Stimulated activated CD4-positive, alpha-beta T cell treated with anti-CD3 and anti-CD28 coated beads, Interleukin-2, amount 100 ng/mL, for 48 hours (primary cell): Measurements from ENCODE around the gene BRD3.

ENCODE experiments used
- DNase-seq, 2 donors: peaks; one replicate each; pipeline ENCODE4 v3.0.0-alpha.2; 2020

BRD3 gene

GRCh38 chr9:134053941-134054761, 13.7 kb downstream of the BRD3 start:
- no peak for DNase-seq

- no peak for DNase-seq
Observed at GRCh38 chr9:134053401-134053871, 14.4 kb downstream of the BRD3 start.

- DNase-seq, result no peak
Observed at GRCh38 chr9:134052941-134053340, 14.9 kb downstream of the BRD3 start.

GRCh38 chr9:134052491-134052890, 15.3 kb downstream of the BRD3 start:
- no peak for DNase-seq

DNA sequence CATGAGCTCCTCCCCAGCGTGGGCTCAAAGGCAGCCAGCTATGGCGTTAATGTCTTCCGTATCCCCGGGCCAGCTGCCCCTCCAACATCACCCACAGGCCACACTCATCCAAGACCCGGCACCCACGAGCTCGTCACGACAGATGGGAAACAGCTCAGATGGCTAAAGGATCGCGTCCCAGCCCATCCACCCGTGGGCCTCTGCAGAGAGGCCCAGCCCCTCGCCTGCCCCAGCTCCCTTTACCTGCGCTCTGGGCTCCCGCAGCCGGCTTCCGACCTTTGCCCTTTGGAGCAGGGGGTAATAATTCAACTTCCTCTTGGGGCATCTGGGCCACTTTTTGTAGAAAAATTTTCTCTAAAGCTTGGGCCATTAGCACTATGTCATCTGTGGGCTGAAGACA, 16.5 kb downstream of the BRD3 start:
- no peak for DNase-seq

GRCh38 chr9:134050726-134051125, 17.1 kb downstream of the BRD3 start:
- DNase-seq, result no peak

DNA sequence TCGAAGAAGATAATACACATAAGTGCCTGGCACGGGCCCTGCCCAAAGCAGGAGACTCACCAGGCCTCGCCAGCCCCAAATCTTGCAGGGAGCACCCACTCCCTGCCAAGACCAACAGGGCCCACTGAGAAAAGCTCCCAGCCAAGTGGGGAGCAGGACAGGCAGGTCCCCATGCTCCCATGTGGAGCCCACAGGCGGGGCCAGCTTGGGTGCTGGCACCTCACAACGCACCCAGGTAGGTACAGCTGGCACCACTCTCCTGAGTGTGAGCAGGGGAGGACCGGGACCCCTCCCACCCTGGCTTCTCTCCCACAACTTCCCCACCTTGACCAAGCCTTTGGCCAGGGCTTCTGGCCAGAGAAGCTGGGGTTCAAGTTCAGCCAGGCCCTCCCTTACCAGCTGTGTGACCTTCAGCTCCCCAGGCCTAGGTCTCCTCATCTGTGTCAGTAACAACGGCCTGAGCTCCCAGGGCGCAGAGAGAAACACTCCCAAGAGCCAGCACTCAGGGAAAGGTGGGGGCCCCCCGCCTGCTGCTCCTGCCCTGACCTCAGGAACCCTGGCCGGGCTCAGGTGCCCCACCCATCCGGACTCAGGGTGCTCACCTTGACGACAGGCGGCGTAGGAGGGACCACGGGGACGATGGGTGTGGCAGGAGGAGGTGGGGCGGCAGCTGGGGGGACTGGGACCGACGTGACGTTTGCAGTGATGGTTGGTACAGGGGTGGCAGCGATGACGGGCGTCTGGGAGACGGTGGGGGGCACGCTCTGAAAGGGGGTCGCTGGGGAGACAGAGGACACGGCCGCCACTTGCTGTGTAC, 17.8 kb downstream of the BRD3 start:
- no peak for DNase-seq

- no peak for DNase-seq
Observed at GRCh38 chr9:134049236-134049635, 18.6 kb downstream of the BRD3 start.

GRCh38 chr9:134048582-134048968, 19.3 kb downstream of the BRD3 start:
- DNase-seq, result no peak

DNA sequence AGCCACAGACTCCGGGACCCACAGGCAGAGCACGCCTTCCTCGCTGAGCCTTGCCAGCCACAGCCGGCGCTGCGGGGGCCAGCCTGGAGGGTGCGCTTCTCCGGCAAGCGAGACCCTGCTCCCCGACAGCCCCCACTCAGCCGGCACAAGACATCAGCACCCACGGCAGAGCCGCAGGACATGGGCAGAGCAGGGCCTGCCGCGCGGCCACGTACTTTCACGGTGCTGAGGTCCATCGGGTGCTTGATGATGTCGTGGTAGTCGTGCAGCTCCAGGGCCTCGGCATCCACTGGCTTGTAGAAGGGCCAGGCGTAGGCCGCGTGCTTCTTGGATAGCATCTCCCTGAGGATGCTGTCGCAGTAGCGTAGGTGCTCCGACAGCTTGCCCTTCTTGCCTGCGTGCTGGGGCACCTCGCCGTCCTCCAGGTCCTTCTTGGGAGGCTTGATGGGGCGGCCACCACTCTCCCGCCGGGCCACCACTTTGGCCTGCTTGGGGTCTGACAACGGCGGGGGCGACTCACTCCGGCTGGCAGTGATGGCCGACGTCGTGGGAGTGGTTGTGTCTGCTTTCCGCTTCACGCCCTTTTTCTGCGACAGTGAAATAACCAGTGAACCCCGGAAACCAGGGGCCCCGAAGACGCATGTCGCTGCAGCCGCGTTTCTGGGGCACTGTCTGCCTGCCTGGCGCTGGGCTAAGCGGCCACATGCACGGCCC, 19.8 kb downstream of the BRD3 start:
- no peak for DNase-seq

DNA sequence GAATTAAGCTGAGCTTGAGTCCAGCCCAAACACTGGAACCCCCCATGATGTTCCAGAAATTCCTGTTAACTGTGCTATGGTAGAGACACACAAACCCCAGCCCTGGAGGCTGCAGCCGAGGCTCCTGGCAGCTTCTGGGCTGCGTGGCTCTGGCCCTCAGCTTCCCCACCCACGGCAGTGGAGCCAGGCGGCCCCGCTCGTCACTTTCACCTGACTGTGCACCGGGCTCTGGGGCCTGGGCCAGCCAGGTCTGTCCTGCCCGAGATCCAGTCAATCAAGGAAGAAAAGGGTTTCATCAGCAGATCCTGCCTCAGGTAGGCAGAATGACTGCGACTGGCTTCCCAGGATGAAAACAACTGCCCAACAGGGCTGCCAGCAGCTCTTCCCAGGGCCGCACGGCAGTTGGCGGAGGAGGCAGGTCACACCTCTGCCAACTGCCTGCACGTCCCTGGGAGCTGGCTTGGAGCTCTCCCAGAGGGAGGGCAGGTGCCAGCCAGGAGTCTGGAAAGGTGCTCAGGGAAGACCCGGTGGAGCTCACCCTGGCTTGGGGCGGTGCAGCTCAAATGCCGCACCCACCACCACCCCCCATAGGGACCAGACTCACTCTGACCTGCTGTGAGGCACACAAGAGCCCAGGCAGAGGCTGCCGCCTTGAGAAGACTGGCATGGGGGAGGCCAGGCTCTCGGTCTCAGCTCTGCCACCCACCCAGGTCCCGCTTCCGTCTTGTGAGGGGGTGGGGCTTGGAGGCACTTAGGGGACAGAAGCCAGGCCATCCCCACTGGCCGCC, 20.7 kb downstream of the BRD3 start:
- DNase-seq, result no peak

- DNase-seq, result no peak
Observed at GRCh38 chr9:134045841-134046544, 21.8 kb downstream of the BRD3 start.

- no peak for DNase-seq
Observed at GRCh38 chr9:134044944-134045343, 22.9 kb downstream of the BRD3 start.

- DNase-seq, result no peak
Observed at GRCh38 chr9:134043531-134043988, 24.3 kb downstream of the BRD3 start.

- DNase-seq, result no peak
Observed at GRCh38 chr9:134041649-134041962, 26.2 kb downstream of the BRD3 start.

GRCh38 chr9:134040781-134041648, 26.8 kb downstream of the BRD3 start:
- DNase-seq, result no peak

DNA sequence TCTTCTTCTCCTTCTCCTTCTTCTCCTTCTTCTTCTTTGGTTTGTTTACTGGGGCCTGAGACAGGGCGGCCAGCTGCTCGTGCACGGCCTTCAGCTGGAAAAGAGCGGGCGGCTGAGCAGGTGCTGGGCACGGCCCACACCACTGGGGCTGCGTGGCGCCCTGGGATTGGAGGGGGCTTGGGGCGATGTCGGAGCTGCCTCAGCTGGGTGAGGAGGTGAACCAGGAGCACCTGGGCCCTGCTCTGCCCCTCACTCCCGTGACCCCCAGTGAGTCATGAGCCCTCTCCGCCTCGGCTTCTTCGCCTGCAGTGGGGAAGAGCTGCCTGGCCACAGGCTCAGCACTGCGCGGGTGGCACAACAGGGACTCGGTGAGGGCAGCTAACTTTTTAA, 27.7 kb downstream of the BRD3 start:
- no peak for DNase-seq

DNA sequence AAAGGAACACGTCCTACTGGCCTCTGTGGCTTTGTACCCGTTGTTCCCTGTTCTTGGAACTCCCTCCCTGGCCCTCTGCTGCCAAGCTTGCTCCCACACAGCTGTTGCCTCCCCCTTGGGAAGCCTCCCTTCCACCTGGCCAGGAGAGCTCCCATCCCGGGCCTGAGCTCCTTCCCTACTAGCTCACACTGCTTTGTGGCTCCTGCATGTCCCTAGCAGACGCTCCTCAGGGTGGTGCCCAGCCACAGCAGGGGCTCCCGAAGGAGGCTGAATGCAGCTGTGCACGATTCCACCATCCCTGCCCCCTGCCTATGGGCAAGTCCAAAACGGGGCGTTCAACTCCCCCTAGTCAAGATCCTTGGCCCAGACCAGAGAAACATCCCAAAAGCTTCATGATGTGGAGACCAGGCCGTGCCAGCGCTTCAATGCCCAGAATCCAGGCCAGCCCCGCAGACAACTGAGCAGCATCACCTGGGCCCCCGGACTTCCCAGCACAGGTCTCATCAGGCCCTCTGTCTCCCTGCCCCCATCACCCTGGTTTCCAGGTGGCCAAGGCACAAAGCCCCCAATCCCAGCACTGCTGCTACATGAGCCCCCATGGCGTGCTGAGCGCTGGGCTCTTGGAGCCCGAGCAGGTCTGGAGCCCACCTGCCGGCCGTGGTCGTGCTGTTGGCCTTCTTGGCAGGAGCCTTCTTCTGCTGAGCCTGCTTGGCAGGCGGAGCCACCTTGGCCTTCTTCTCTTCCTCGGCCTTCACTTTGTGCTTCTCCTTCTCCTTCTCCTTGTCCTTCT, 28.2 kb downstream of the BRD3 start:
- DNase-seq, result no peak

GRCh38 chr9:134037641-134038040, 30.2 kb downstream of the BRD3 start:
- DNase-seq, result no peak

DNA sequence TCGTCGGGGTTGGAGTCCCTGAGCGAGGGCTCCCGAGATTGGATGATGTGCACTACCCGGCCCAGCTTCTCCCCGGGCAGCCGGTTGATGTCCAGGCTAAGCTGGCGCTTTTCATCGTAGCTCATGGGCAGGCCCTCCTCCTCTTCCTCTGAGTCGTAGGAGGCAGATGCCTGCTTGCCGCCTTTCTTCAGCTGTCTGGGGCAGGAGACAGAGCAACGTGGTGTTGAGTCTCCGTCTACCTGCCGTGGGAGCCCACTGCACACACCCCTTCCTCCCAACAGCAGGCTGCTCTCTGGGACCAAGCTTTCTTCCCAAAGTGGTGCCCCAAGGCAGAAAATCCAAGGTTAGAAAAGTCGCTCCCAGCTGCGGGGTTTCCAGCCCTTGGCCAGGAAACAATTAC, 31.7 kb downstream of the BRD3 start:
- no peak for DNase-seq
